ENCODE results near the gene CHCHD1.

CHCHD1 gene

GRCh38 chr10:73813333-73813732 lies 31.5 kb downstream of the CHCHD1 start:
- H3K4me3 ChIP-seq (ENCODE audit: low read depth, low read length) = no peak overlapping the region
- DNase-seq (ENCODE audit: low read depth) = no peak
- no peak for TF ChIP-seq CTCF (IDR thresholded peaks at IDR 0.05; ENCODE audit: insufficient read depth, low read depth, low read length, missing control alignments)

DNA sequence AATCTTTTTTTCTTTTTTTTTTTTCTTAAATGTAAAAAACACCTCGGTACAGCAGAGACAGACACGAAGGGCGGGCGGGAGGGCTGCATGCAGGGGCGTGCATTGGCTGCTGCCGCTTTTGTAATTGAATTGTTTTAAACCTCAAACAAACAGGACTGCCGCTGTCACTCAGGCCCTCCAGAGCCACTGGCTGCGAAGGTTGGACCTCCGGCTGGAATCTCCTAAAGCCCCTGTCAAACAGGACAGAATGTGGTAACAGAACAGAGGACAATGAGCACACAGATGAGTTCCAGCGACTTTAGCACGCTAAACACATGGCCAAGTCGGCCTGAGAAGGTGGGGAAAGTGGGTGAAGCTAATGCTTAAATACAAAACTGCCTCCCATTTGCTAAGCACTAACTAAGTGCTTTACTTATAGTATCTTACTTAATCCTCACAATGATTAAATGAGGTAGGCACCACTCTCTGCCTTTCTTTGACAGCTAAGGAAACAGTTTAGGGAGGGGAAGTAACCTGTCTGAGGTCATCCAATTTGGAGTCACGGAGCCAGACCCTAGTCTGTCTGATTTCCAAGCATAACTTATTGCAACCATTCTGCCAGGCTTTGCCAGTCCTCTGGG lies 32.5 kb downstream of the CHCHD1 start:
- no peak for DNase-seq (ENCODE audit: low read depth)
- no peak for TF ChIP-seq CTCF (IDR thresholded peaks at IDR 0.05; ENCODE audit: insufficient read depth, low read depth, low read length, missing control alignments)
- H3K4me3 ChIP-seq (ENCODE audit: low read depth, low read length) = no peak overlapping the region

DNA sequence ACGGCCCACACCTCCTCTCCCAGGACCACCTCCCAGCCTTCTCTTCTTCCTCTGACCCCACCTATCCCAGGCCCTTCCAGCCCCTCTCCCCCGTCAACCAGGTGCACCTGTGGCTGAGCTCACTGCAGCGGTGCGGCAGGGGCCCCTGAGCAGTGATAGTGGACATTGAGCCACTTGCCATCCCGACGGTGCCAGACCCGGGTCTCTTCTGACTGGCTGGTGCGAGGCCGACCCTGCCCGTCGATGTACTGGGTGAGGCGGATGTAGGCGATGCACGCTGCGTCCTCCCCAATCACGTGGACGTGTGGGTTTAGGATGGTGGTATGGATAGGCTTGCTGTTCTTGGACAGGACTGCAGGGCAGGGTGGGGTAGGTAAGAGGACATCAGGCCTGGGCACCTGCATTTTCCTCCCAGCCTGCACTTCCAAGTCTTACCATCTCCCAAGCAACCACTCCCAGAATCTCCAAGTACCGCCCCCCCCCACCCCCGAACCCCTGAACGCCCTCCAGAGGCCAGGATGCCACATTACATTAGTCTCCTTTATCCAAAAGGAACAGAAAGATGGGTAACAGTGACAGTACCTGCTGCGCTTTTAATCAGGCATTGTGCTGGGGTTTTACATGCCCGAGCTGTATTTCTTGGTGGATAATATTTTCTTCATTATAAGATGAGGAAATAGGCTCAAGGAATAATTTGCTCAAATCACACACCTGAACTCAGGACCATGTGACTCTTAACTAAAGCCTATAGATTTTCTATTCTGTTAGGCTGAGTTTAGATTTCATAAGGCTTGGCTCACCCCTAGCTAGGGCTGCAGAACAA lies 33.3 kb downstream of the CHCHD1 start:
- no peak overlapping the region for H3K4me3 ChIP-seq (ENCODE audit: low read depth, low read length)
- no peak for DNase-seq (ENCODE audit: low read depth)
- peak; percentile 22 for TF ChIP-seq CTCF (IDR thresholded peaks at IDR 0.05; ENCODE audit: insufficient read depth, low read depth, low read length, missing control alignments)

- no peak overlapping the region for H3K4me3 ChIP-seq (ENCODE audit: low read depth, low read length)
- no peak for TF ChIP-seq CTCF (IDR thresholded peaks at IDR 0.05; ENCODE audit: insufficient read depth, low read depth, low read length, missing control alignments)
- no peak for DNase-seq (ENCODE audit: low read depth)
Measured at GRCh38 chr10:73815719-73816030, 33.8 kb downstream of the CHCHD1 start.

DNA sequence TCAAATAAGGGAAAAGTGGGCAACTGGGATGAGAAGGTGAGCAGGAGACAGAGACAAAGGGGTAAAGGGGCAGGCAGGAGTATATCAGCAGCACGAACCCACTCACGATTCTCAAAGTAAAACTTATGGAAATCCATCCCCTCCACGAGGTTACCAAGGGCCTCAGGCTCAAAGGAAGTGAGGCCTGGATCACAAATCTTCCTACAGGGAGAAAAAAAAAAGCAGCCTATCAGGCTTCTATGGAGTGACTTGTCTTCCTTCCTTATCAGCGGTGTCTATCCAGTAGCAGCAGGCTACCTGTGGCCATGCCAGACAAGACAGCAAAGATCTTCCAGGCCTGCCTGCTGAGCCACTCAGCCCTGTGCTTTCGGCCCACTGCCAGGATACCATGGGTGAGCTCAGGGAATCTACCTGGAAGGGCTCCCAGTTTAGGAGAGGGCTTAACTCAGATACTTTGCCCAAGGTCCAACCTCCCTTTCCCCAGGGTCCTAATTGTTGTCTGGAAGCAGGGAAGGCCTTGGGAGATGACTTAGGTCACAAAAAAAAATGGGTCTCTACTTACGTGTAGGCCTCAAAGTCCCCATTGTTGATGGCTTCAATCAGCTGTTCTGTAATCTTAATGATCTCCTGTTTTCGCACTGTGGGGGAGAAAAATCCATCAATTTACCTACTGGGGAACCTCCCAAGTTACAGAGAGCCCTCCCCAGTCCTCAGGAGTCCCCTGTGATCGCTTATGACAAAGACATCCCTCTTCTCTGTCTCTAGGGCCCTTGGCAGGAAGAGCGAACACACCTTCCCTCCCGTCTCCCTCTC lies 35.3 kb downstream of the CHCHD1 start:
- DNase-seq (ENCODE audit: low read depth) = no peak
- no peak for TF ChIP-seq CTCF (IDR thresholded peaks at IDR 0.05; ENCODE audit: insufficient read depth, low read depth, low read length, missing control alignments)
- H3K4me3 ChIP-seq (ENCODE audit: low read depth, low read length) = no peak overlapping the region

DNA sequence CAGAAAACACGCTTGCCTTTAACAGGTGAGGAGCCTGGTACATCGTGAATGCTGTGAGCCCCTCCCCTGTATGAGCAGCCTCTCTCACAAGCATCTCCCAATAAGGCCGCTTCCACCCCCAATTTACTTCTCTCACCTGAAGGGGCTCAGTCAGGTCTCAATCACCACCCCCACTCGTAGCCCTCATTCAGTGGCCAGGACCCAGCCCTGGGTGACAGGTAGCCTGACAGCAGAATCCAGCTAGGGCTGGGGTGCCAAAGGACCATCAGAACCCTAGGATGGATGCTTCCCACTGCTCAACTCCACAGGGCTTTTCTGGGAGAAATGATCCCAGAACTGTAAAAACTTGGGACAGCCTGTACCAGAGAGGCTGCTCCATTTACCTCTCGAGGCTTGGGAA lies 36.0 kb downstream of the CHCHD1 start:
- DNase-seq (ENCODE audit: low read depth) = no peak
- H3K4me3 ChIP-seq (ENCODE audit: low read depth, low read length) = no peak overlapping the region
- TF ChIP-seq CTCF (IDR thresholded peaks at IDR 0.05; ENCODE audit: insufficient read depth, low read depth, low read length, missing control alignments) = no peak

Data from GM12865 (cell line).